ENCODE results near the gene SUMF1.

- TF ChIP-seq CTCF (IDR thresholded peaks at IDR 0.05) (no peak), EZH2 (IDR thresholded peaks at IDR 0.05; ENCODE audit: borderline replicate concordance, insufficient read depth, low read depth, low read length, poor library complexity, severe bottlenecking) (no peak)
Observed at GRCh38 chr3:4425707-4426106, 41.4 kb downstream of the SUMF1 start.
